ENCODE measurements around the gene DCTN1.

Gene DCTN1

DNA sequence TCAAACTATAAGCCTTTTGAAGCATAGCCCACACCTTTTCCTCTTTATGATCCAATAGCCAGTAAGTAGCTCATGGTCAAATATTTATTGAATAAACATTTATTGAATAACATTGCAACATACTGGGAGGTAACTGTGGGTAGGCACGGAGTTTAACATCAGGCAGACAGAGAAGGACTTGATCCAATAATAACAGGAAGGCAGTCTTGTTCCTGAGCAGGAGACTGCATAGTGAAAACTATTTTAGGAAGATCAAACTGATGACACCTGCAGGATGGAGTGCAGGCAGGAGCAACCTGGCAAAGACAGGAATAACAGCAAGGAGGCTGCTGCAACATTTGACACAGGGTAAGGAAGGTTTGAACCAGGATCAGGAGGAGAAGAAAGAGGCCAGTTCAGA is 3.1 kb upstream of the DCTN1 start:
- Histone ChIP-seq H3K79me2 (ENCODE audit: insufficient read depth, low read depth) (peaks cover 9% of the 10 kb centered on the region; the same call in 1 of the 2 replicates), H4K20me1 (ENCODE audit: insufficient read depth) (no peaks in the 10 kb centered on the region), H3K4me2 (no peak overlapping the region), H3K27ac (no peak overlapping the region), H3K4me3 (IDR thresholded peaks at IDR 0.05; ENCODE audit: insufficient read depth, low read depth, low read length) (no peak overlapping the region), H3K4me1 (ENCODE audit: low read depth, poor library complexity, severe bottlenecking) (no peaks in the 10 kb centered on the region), H3K27me3 (ENCODE audit: insufficient read depth, low read depth) (no peaks in the 10 kb centered on the region), H3K9ac (no peak overlapping the region), H3K36me3 (ENCODE audit: insufficient read depth) (no peaks in the 10 kb centered on the region), H2AFZ (ENCODE audit: low read depth) (no peak overlapping the region)
- TF ChIP-seq, protein P1, sequence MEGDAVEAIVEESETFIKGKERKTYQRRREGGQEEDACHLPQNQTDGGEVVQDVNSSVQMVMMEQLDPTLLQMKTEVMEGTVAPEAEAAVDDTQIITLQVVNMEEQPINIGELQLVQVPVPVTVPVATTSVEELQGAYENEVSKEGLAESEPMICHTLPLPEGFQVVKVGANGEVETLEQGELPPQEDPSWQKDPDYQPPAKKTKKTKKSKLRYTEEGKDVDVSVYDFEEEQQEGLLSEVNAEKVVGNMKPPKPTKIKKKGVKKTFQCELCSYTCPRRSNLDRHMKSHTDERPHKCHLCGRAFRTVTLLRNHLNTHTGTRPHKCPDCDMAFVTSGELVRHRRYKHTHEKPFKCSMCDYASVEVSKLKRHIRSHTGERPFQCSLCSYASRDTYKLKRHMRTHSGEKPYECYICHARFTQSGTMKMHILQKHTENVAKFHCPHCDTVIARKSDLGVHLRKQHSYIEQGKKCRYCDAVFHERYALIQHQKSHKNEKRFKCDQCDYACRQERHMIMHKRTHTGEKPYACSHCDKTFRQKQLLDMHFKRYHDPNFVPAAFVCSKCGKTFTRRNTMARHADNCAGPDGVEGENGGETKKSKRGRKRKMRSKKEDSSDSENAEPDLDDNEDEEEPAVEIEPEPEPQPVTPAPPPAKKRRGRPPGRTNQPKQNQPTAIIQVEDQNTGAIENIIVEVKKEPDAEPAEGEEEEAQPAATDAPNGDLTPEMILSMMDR (conservative IDR thresholded peaks at IDR 0.05; ENCODE audit: low read depth, low read length): no peak

DNA sequence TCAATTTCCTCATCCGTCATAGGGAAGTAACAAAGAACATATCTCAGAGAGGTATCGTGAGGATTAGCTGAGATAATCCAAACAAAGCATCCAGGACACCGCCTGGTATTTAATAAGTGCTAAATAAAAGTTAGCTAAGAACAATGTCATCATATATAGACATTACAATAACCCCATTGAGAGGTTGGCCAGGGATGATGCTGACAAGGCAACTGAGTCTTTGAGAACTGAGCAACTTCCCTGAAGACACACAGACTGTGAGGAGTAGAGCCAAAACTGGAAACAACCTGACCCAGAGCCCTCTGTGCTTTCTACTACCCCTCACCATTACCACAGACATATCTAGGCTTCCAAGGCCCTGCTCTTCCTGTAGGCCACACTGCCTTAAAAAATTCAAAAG is 1.6 kb upstream of the DCTN1 start:
- peaks cover 8% of the 10 kb centered on the region; the same call in 1 of the 2 replicates for H3K79me2 ChIP-seq (ENCODE audit: insufficient read depth, low read depth)
- TF ChIP-seq, protein P1 (conservative IDR thresholded peaks at IDR 0.05; ENCODE audit: low read depth, low read length): no peak

DNA sequence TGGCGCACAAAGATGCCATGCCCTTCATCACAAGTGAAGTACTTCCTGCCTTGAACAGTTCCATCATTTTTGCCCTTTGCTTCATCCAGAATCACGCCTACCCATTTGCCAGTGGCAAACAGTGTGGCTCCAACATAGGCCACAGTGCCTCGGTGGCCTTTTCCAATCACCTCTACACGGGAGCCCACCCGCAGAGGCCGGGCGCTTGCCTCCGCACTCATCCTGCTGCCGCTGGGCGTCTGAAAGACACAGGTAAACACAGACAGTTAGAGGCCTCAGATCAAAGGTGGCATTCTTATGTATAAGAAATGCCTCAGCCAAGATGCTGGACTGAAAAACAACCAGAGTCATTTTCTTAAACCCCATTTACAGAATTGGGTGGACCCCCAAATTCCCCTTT is 2.1 kb downstream of the DCTN1 start:
- Histone ChIP-seq H3K79me2 (ENCODE audit: insufficient read depth, low read depth) (0 out of 2 replicates have a peak, but pooled peaks cover 4% of the 10 kb centered on the region), H3K36me3 (ENCODE audit: insufficient read depth) (0 out of 2 replicates have a peak, but pooled peaks cover 5% of the 10 kb centered on the region)

More for the DNA sequence above, 1.6 kb upstream of the DCTN1 start:
- Histone ChIP-seq H3K27ac (no peak overlapping the region), H3K4me2 (no peak overlapping the region), H3K27me3 (ENCODE audit: insufficient read depth, low read depth) (no peaks in the 10 kb centered on the region), H3K36me3 (ENCODE audit: insufficient read depth) (0 out of 2 replicates have a peak, but pooled peaks cover 5% of the 10 kb centered on the region), H3K4me3 (IDR thresholded peaks at IDR 0.05; ENCODE audit: insufficient read depth, low read depth, low read length) (no peak overlapping the region), H3K4me1 (ENCODE audit: low read depth, poor library complexity, severe bottlenecking) (no peaks in the 10 kb centered on the region), H2AFZ (ENCODE audit: low read depth) (no peak overlapping the region), H4K20me1 (ENCODE audit: insufficient read depth) (no peaks in the 10 kb centered on the region), H3K9ac (no peak overlapping the region)

DNA sequence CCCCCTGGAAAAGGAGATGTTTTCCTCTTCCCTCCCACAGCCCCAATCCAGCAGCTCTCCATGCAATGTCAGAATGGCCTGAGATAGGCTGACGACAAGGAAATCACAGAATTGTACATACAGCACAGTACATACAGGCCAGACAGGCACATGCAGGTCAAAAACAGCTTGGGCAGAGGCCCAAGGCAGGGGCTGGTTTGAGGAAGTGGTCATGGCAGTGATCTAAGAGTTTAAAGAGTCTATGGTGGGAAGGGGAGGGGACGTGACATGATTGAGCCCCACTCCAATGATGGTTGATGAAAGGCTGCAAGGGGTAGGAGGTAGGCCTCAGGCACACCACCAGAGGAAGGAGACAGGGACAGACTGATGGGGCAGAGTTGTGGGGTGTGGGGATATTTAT is 4.3 kb downstream of the DCTN1 start:
- Histone ChIP-seq H3K79me2 (ENCODE audit: insufficient read depth, low read depth) (no peaks in the 10 kb centered on the region), H4K20me1 (ENCODE audit: insufficient read depth) (no peaks in the 10 kb centered on the region), H3K9ac (no peak overlapping the region), H3K4me3 (IDR thresholded peaks at IDR 0.05; ENCODE audit: insufficient read depth, low read depth, low read length) (no peak overlapping the region), H3K4me2 (no peak overlapping the region), H3K27me3 (ENCODE audit: insufficient read depth, low read depth) (no peaks in the 10 kb centered on the region), H2AFZ (ENCODE audit: low read depth) (no peak overlapping the region), H3K36me3 (ENCODE audit: insufficient read depth) (0 out of 2 replicates have a peak, but pooled peaks cover 5% of the 10 kb centered on the region), H3K4me1 (ENCODE audit: low read depth, poor library complexity, severe bottlenecking) (no peaks in the 10 kb centered on the region), H3K27ac (no peak overlapping the region)
- TF ChIP-seq, protein P1 (conservative IDR thresholded peaks at IDR 0.05; ENCODE audit: low read depth, low read length): no peak

More for the DNA sequence above, 2.1 kb downstream of the DCTN1 start:
- Histone ChIP-seq H4K20me1 (ENCODE audit: insufficient read depth) (no peaks in the 10 kb centered on the region), H3K4me2 (no peak overlapping the region), H3K27ac (no peak overlapping the region), H3K4me3 (IDR thresholded peaks at IDR 0.05; ENCODE audit: insufficient read depth, low read depth, low read length) (no peak overlapping the region), H3K9ac (no peak overlapping the region), H3K27me3 (ENCODE audit: insufficient read depth, low read depth) (no peaks in the 10 kb centered on the region), H3K4me1 (ENCODE audit: low read depth, poor library complexity, severe bottlenecking) (no peaks in the 10 kb centered on the region), H2AFZ (ENCODE audit: low read depth) (no peak overlapping the region)
- TF ChIP-seq, protein P1 (conservative IDR thresholded peaks at IDR 0.05; ENCODE audit: low read depth, low read length): no peak
